Hepatic stellate cell (primary cell): ENCODE data around the gene TRIM32.

Source experiments
- DNase-seq: peaks from one replicate; pipeline ENCODE4 v3.0.0; 2011; ENCODE audit warnings: low spot score

TRIM32 gene

GRCh38 chr9:116687074-116687753, at the start of gene TRIM32:
Gene TRIM32 (plus strand): TSS chr9:116687305. CDS start chr9:116697743, 10,438 bp downstream.
- peak; percentile 95 for DNase-seq

GRCh38 chr9:116639251-116639741, 47.8 kb upstream of the TRIM32 start:
- peak; percentile 34 for DNase-seq

- DNase-seq = no peak
Measured at GRCh38 chr9:116641292-116642059, 45.6 kb upstream of the TRIM32 start.

- no peak for DNase-seq
Measured at GRCh38 chr9:116643691-116644090, 43.4 kb upstream of the TRIM32 start.

- DNase-seq = no peak
Measured at GRCh38 chr9:116644091-116644688, 42.9 kb upstream of the TRIM32 start.

- DNase-seq = no peak
Measured at GRCh38 chr9:116646661-116647514, 40.2 kb upstream of the TRIM32 start.

- DNase-seq = no peak
Measured at GRCh38 chr9:116647515-116647809, 39.6 kb upstream of the TRIM32 start.

GRCh38 chr9:116653348-116654058, 33.6 kb upstream of the TRIM32 start:
- no peak for DNase-seq

GRCh38 chr9:116654059-116654355, 33.1 kb upstream of the TRIM32 start:
- DNase-seq = no peak

GRCh38 chr9:116656501-116656971, 30.6 kb upstream of the TRIM32 start:
- no peak for DNase-seq

- DNase-seq = no peak
Measured at GRCh38 chr9:116656977-116657376, 30.1 kb upstream of the TRIM32 start.

GRCh38 chr9:116658265-116658664, 28.8 kb upstream of the TRIM32 start:
- no peak for DNase-seq

- peak; percentile 49 for DNase-seq
Measured at GRCh38 chr9:116661037-116661954, 25.8 kb upstream of the TRIM32 start.

GRCh38 chr9:116662646-116663310, 24.3 kb upstream of the TRIM32 start:
- no peak for DNase-seq

GRCh38 chr9:116663581-116663980, 23.5 kb upstream of the TRIM32 start:
- DNase-seq = no peak

- DNase-seq = no peak
Measured at GRCh38 chr9:116668970-116669695, 18.0 kb upstream of the TRIM32 start.

- DNase-seq = no peak
Measured at GRCh38 chr9:116671605-116672004, 15.5 kb upstream of the TRIM32 start.

- no peak for DNase-seq
Measured at GRCh38 chr9:116673375-116673774, 13.7 kb upstream of the TRIM32 start.
